HFF-Myc (cell line): ENCODE results near the gene CR2.
"Not testable (repeated sequence)": the region's sequence is repeated elsewhere in the genome, so short reads cannot be mapped to it uniquely, and the experiment has no call there.

Experiments
- DNase-seq: peaks from one replicate; pipeline ENCODE4 v3.0.0-alpha.2; 2011; ENCODE audit warnings: low read depth; ENCODE audit errors: extremely low read depth
- H3K4me3 ChIP-seq: replicated peaks from 2 replicates; pipeline ENCODE4 v1.5.1; 2011; ENCODE audit warnings: low read depth, mild to moderate bottlenecking, control low read depth, low read length
- TF ChIP-seq, protein P1 (sequence below): IDR thresholded peaks from 2 replicates; pipeline ENCODE4 v1.5.1; 2012; ENCODE audit warnings: mild to moderate bottlenecking, low read depth, low read length, control low read depth; ENCODE audit errors: missing control alignments

CR2 gene

DNA sequence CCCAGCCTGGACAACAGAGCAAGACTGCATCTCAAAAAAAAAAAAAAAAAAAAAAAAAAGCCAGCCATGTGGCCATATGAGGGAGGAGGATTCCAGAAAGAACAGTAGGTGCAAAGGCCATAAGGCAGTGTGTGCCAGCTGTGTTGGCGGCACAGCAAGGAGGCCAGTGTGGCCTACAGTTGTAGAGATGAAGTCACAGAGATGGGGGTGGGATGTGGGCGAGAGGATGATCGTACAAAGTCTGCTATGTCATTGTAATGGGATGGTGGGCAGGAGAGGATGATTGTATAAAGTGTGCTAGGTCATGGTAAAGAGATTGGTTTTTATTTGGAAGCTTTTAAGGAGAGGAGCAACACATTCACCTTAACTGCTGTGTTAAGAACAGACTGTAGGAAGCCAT is 32.1 kb downstream of the CR2 start:
- no peak for DNase-seq
- TF ChIP-seq, protein P1, sequence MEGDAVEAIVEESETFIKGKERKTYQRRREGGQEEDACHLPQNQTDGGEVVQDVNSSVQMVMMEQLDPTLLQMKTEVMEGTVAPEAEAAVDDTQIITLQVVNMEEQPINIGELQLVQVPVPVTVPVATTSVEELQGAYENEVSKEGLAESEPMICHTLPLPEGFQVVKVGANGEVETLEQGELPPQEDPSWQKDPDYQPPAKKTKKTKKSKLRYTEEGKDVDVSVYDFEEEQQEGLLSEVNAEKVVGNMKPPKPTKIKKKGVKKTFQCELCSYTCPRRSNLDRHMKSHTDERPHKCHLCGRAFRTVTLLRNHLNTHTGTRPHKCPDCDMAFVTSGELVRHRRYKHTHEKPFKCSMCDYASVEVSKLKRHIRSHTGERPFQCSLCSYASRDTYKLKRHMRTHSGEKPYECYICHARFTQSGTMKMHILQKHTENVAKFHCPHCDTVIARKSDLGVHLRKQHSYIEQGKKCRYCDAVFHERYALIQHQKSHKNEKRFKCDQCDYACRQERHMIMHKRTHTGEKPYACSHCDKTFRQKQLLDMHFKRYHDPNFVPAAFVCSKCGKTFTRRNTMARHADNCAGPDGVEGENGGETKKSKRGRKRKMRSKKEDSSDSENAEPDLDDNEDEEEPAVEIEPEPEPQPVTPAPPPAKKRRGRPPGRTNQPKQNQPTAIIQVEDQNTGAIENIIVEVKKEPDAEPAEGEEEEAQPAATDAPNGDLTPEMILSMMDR: no peak
- H3K4me3 ChIP-seq: no peak overlapping the region

GRCh38 chr1:207487636-207488035 is 33.5 kb downstream of the CR2 start:
- no peak overlapping the region for H3K4me3 ChIP-seq
- TF ChIP-seq, protein P1: no peak
- DNase-seq: no peak

- TF ChIP-seq, protein P1: no peak
- no peak for DNase-seq
Observed at GRCh38 chr1:207493212-207493611, 39.1 kb downstream of the CR2 start.

DNA sequence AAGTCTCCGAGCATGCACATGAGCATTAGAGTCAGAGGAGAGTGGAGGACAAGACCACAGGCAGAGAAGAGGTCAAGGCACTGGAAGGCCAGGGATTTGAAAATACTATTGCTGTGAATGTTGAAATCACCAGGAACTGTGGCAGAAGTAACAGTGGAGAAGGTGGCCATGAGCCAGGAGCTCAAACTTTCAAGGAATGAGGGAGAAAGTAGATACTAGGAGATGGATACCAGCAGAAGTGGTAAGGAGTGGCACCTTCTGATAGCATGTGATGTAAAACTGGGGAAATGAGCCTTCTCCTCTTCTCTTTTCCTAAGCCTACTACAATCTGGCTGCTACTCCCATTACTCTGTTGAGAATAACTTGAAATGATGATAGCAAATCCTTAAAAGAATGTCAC is 40.0 kb downstream of the CR2 start:
- DNase-seq: no peak
- no peak overlapping the region for H3K4me3 ChIP-seq
- TF ChIP-seq, protein P1: no peak

More at GRCh38 chr1:207493212-207493611, 39.1 kb downstream of the CR2 start:
- H3K4me3 ChIP-seq: no peak overlapping the region

DNA sequence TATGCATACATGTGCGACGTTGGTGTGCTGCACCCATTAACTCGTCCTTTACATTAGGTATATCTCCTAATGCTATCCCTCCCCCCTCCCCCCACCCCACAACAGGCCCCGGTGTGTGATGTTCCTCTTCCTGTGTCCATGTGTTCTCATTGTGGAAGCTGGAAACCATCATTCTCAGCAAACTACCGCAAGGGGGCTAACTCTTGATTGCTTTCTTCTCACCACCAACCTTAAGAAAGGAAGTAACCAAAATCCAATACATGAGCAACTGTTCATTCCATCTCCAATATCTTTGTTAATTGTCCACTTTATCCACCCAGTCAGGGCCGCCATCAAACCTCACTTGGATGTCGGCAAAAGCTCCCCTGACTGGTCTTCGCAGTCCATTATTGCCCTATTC is 41.2 kb downstream of the CR2 start:
- DNase-seq, H3K4me3 ChIP-seq: not testable (repeated sequence)

DNA sequence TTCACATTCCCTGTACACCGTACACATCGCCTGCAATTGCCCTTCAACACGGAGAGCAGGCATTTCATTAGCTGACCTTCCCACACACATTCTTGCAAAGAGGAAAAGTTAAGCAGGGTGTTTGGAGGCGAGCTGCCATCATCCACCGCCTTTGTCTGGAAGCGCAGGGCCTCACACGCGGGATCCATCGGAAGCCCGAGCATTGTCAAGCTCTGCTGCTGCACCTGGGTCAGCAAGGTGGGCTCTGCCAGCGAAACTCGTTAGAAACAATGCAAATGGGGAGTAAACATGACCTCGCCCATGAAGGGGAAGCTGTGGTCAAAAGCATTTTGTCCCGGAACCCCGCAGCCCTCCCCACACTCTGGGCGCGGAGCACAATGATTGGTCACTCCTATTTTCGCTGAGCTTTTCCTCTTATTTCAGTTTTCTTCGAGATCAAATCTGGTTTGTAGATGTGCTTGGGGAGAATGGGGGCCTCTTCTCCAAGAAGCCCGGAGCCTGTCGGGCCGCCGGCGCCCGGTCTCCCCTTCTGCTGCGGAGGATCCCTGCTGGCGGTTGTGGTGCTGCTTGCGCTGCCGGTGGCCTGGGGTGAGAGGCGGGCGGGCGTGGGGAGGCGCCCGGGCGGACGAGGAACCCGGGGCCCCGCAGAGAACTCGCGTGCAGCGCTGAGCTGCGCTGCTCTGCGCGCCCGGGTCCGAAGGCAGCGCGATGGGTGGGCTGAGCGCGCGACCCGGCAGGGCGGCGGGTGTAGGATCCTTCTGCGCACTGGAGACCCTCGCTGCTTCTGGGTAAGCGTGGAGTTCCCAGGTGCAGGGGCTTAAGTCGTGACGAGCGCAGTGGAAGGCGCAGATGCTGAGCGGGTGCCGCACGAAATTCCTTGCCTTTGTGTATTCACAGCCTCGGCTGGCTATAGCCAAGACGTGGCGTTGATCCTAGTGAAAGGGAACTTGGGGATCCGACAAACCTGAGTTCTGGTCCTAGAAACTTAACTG is 42.0 kb downstream of the CR2 start, which contains the start of gene CR1:
CR1 (plus strand) TSS at position 357 of the 992 bp plus-strand sequence; CDS start at position 468, 111 bp downstream.
- TF ChIP-seq, protein P1: no peak
- H3K4me3 ChIP-seq: 0 out of 2 replicates have a peak within 1 kb of the TSS, but pooled peaks have one; percentile 4
- no peak for DNase-seq

GRCh38 chr1:207497941-207498340 is 43.8 kb downstream of the CR2 start:
- TF ChIP-seq, protein P1: no peak
- H3K4me3 ChIP-seq: no peak overlapping the region
- DNase-seq: no peak
